ENCODE data around the gene DDX41. TPM values are rescaled to one million over a fixed set of nuclear protein-coding genes. Genes with fewer than 3 reads are reported as not detected.

DDX41 gene
- total RNA-seq, 2 donors from 2014 or later, result 53.7 to 138 TPM

- Histone ChIP-seq H3K9me3 (no peaks in the 10 kb centered on the region), H3K27ac (no peak overlapping the region), H3K27me3 (replicated peaks; ENCODE audit: insufficient read depth) (no peaks in the 10 kb centered on the region), H3K4me3 (no peak overlapping the region), H3K4me1 (ENCODE audit: control insufficient read depth in 1 of 2, low read depth in 2 of 2) (peaks cover 0 to 7% of the 10 kb centered on the region in 2 donors), H3K36me3 (peaks cover 67% of the 10 kb centered on the region)
- DNase-seq (ENCODE audit: low spot score) (no peak), ATAC-seq (ENCODE audit: insufficient number of reproducible peaks, low FRiP score, low read depth) (no peak)
- no peak for TF ChIP-seq CTCF (IDR thresholded peaks at IDR 0.05)
Measured at GRCh38 chr5:177529247-177530203, 12.8 kb upstream of the DDX41 start.

GRCh38 chr5:177528631-177529030, 11.9 kb upstream of the DDX41 start:
- Histone ChIP-seq H3K4me3 (no peak overlapping the region), H3K36me3 (peaks cover 70% of the 10 kb centered on the region), H3K27me3 (replicated peaks; ENCODE audit: insufficient read depth) (no peaks in the 10 kb centered on the region), H3K4me1 (ENCODE audit: control insufficient read depth in 1 of 2, low read depth in 2 of 2) (no peaks in the 10 kb centered on the region), H3K27ac (no peak overlapping the region), H3K9me3 (no peaks in the 10 kb centered on the region)
- TF ChIP-seq CTCF (IDR thresholded peaks at IDR 0.05), result no peak
- ATAC-seq (ENCODE audit: insufficient number of reproducible peaks, low FRiP score, low read depth) (no peak), DNase-seq (ENCODE audit: low spot score) (no peak)

GRCh38 chr5:177527595-177527994, 10.8 kb upstream of the DDX41 start:
- ATAC-seq (ENCODE audit: insufficient number of reproducible peaks, low FRiP score, low read depth), result no peak
- peaks cover 70% of the 10 kb centered on the region for H3K36me3 ChIP-seq
- no peak for DNase-seq (ENCODE audit: low spot score)
- no peak for TF ChIP-seq CTCF (IDR thresholded peaks at IDR 0.05)
- no peaks in the 10 kb centered on the region for H3K4me1 ChIP-seq (ENCODE audit: control insufficient read depth in 1 of 2, low read depth in 2 of 2)
- no peaks in the 10 kb centered on the region for H3K27me3 ChIP-seq (replicated peaks; ENCODE audit: insufficient read depth)
- H3K4me3 ChIP-seq, result no peak overlapping the region
- H3K9me3 ChIP-seq, result no peaks in the 10 kb centered on the region
- H3K27ac ChIP-seq, result no peak overlapping the region

GRCh38 chr5:177526791-177527190, 10.0 kb upstream of the DDX41 start:
- peaks cover 64% of the 10 kb centered on the region for H3K36me3 ChIP-seq
- H3K4me1 ChIP-seq (ENCODE audit: control insufficient read depth in 1 of 2, low read depth in 2 of 2), result no peaks in the 10 kb centered on the region
- no peak overlapping the region for H3K4me3 ChIP-seq
- no peak overlapping the region for H3K27ac ChIP-seq
- ATAC-seq (ENCODE audit: insufficient number of reproducible peaks, low FRiP score, low read depth) (no peak), DNase-seq (ENCODE audit: low spot score) (no peak)
- H3K27me3 ChIP-seq (replicated peaks; ENCODE audit: insufficient read depth), result no peaks in the 10 kb centered on the region
- TF ChIP-seq CTCF (IDR thresholded peaks at IDR 0.05), result no peak
- no peaks in the 10 kb centered on the region for H3K9me3 ChIP-seq

- H3K27ac ChIP-seq, result no peak overlapping the region
- H3K36me3 ChIP-seq, result peaks cover 65% of the 10 kb centered on the region
- no peaks in the 10 kb centered on the region for H3K27me3 ChIP-seq (replicated peaks; ENCODE audit: insufficient read depth)
- ATAC-seq (ENCODE audit: insufficient number of reproducible peaks, low FRiP score, low read depth) (no peak), DNase-seq (ENCODE audit: low spot score) (no peak)
- H3K4me3 ChIP-seq, result no peak overlapping the region
- no peaks in the 10 kb centered on the region for H3K9me3 ChIP-seq
- no peak for TF ChIP-seq CTCF (IDR thresholded peaks at IDR 0.05)
- H3K4me1 ChIP-seq (ENCODE audit: control insufficient read depth in 1 of 2, low read depth in 2 of 2), result no peaks in the 10 kb centered on the region
Measured at GRCh38 chr5:177526191-177526590, 9.4 kb upstream of the DDX41 start.
